ENCODE results near the gene ANXA2. TPM values are rescaled to one million over a fixed set of nuclear protein-coding genes. Genes with fewer than 3 reads are reported as not detected.

The ANXA2 gene
- total and polyA plus RNA-seq, 9 donors: 118 to 910 (median 237) TPM

- H3K4me1 ChIP-seq (ENCODE audit: insufficient read depth): no peaks in the 10 kb centered on the region
- intact Hi-C loops (cut with DNase I): loop anchor here (5.0 to 10.0 kb wide), 3 partner anchors 69 to 87 kb away; no protein-coding TSS in a partner anchor
- no peak overlapping the region for H3K27ac ChIP-seq
- H3K27me3 ChIP-seq: no peaks in the 10 kb centered on the region
- no peak overlapping the region for H3K4me3 ChIP-seq
- H3K9me3 ChIP-seq: no peaks in the 10 kb centered on the region
- 26 to 50% (median 29%) methylated on average over 1 of the region's 1 CpG for WGBS, 3 donors
- no peak for DNase-seq
- H3K36me3 ChIP-seq: no peaks in the 10 kb centered on the region
- TF ChIP-seq CTCF (IDR thresholded peaks at IDR 0.05) (no peak), POLR2A (IDR thresholded peaks at IDR 0.05) (no peak), EP300 (IDR thresholded peaks at IDR 0.05) (no peak)
Observed at GRCh38 chr15:60441331-60441730, 43.5 kb upstream of the ANXA2 start.

- Histone ChIP-seq H3K27me3 (no peaks in the 10 kb centered on the region), H3K4me1 (ENCODE audit: insufficient read depth) (no peaks in the 10 kb centered on the region), H3K9me3 (no peaks in the 10 kb centered on the region), H3K27ac (no peak overlapping the region), H3K4me3 (no peak overlapping the region), H3K36me3 (no peaks in the 10 kb centered on the region)
- TF ChIP-seq EP300 (IDR thresholded peaks at IDR 0.05) (no peak), CTCF (IDR thresholded peaks at IDR 0.05) (no peak), POLR2A (IDR thresholded peaks at IDR 0.05) (no peak)
- WGBS, 3 donors: 91 to 94% (median 94%) methylated on average over 1 of the region's 1 CpG
- intact Hi-C loops (cut with DNase I): no loop called here
- DNase-seq: no peak
Observed at GRCh38 chr15:60438646-60439045, 40.9 kb upstream of the ANXA2 start.

- intact Hi-C loops (cut with DNase I): no loop called here
- WGBS, 3 donors: 97 to 100% (median 97%) methylated on average over 1 of the region's 1 CpG
- Histone ChIP-seq H3K4me1 (ENCODE audit: insufficient read depth) (peaks cover 4% of the 10 kb centered on the region), H3K9me3 (no peaks in the 10 kb centered on the region), H3K4me3 (no peak overlapping the region), H3K36me3 (no peaks in the 10 kb centered on the region), H3K27ac (no peak overlapping the region), H3K27me3 (no peaks in the 10 kb centered on the region)
- DNase-seq: no peak
- no peak for TF ChIP-seq POLR2A (IDR thresholded peaks at IDR 0.05)
- no peak for TF ChIP-seq CTCF (IDR thresholded peaks at IDR 0.05)
- no peak for TF ChIP-seq EP300 (IDR thresholded peaks at IDR 0.05)
Observed at GRCh38 chr15:60428935-60429334, 31.1 kb upstream of the ANXA2 start.

GRCh38 chr15:60426870-60427508 lies 29.2 kb upstream of the ANXA2 start:
- WGBS, 3 donors: 2 to 7% (median 3%) methylated on average over 2 of the region's 2 CpGs
- no peak for DNase-seq
- TF ChIP-seq EP300 (IDR thresholded peaks at IDR 0.05): no peak
- Histone ChIP-seq H3K9me3 (no peaks in the 10 kb centered on the region), H3K27me3 (no peaks in the 10 kb centered on the region), H3K4me1 (ENCODE audit: insufficient read depth) (peaks cover 4% of the 10 kb centered on the region), H3K4me3 (no peak overlapping the region), H3K36me3 (no peaks in the 10 kb centered on the region), H3K27ac (peak overlapping the region in 1 of 2 donors; percentile 27)
- intact Hi-C loops (cut with DNase I): no loop called here

- TF ChIP-seq EP300 (IDR thresholded peaks at IDR 0.05) (no peak), CTCF (IDR thresholded peaks at IDR 0.05) (no peak), POLR2A (IDR thresholded peaks at IDR 0.05) (no peak)
- H3K36me3 ChIP-seq: no peaks in the 10 kb centered on the region
- peaks cover 4% of the 10 kb centered on the region for H3K4me1 ChIP-seq (ENCODE audit: insufficient read depth)
- no peaks in the 10 kb centered on the region for H3K9me3 ChIP-seq
- WGBS, 3 donors: 73 to 83% (median 77%) methylated on average over 2 of the region's 2 CpGs
- H3K4me3 ChIP-seq: no peak overlapping the region
- H3K27ac ChIP-seq: no peak overlapping the region
- no peaks in the 10 kb centered on the region for H3K27me3 ChIP-seq
- no peak for DNase-seq
- intact Hi-C loops (cut with DNase I): no loop called here
Observed at GRCh38 chr15:60425461-60425860, 27.7 kb upstream of the ANXA2 start.

Data from ovary (tissue), 9 donors.